Kidney (tissue), 14 donors: Measurements from ENCODE around the gene WLS. TPM values are rescaled to one million over a fixed set of nuclear protein-coding genes. Genes with fewer than 3 reads are reported as not detected.

ENCODE experiments used
- DNase-seq, 5 donors: peaks; one replicate each; pipeline ENCODE4 v3.0.0-alpha.2; 2013 to 2020
- FAIRE-seq: peaks from 2 replicates; lab custom pipeline; 2012; peaks lifted over from hg19 to GRCh38; lab: Jason Lieb, UNC
- H3K27ac ChIP-seq, 2 donors: one replicate each; pipeline ENCODE4 v1.7.0; 2013; ENCODE audit warnings: low read depth in 2 of 2, low read length in 2 of 2, inconsistent platforms in 1 of 2
- H3K27me3 ChIP-seq: one replicate; pipeline ENCODE4 v1.7.1; 2013; ENCODE audit warnings: low read length, inconsistent platforms; ENCODE audit not compliant: control insufficient read depth, insufficient read depth
- H3K36me3 ChIP-seq, 3 donors: one replicate each; pipeline versions ENCODE4 v1.7.0 to v1.7.1; 2013; ENCODE audit warnings: low read length in 3 of 3, control low read depth in 1 of 3, inconsistent platforms in 1 of 3; ENCODE audit not compliant: insufficient read depth in 3 of 3, control insufficient read depth in 2 of 3
- H3K4me1 ChIP-seq, 3 donors: one replicate each; pipeline versions ENCODE4 v1.7.0 to v1.7.1; 2013; ENCODE audit warnings: low read length in 3 of 3, inconsistent platforms in 1 of 3, low read depth in 1 of 3; ENCODE audit not compliant: control insufficient read depth in 2 of 3, insufficient read depth in 2 of 3
- H3K4me3 ChIP-seq, 3 donors: one replicate each; pipeline versions ENCODE4 v1.7.0 to v1.8.1; 2013; ENCODE audit warnings: low read length in 3 of 3, control low read depth in 1 of 3, inconsistent platforms in 1 of 3
- H3K9ac ChIP-seq, 3 donors: one replicate each; pipeline versions ENCODE4 v1.7.0 to v1.7.1; 2013; ENCODE audit warnings: low read length in 3 of 3, control low read depth in 1 of 3, inconsistent platforms in 1 of 3
- H3K9me3 ChIP-seq, 3 donors: one replicate each; pipeline versions ENCODE4 v1.7.0 to v1.7.1; 2013; ENCODE audit warnings: low read length in 3 of 3, control low read depth in 1 of 3, inconsistent platforms in 1 of 3; ENCODE audit not compliant: control insufficient read depth in 2 of 3, insufficient read depth in 1 of 3
- CTCF ChIP-seq: IDR thresholded peaks from 3 replicates; pipeline ENCODE4 v1.5.1; 2012; ENCODE audit warnings: mild to moderate bottlenecking, moderate library complexity, borderline replicate concordance; ENCODE audit not compliant: insufficient read depth; ENCODE audit errors: extremely low read depth
- intact Hi-C: fragments of 100-400 bp; cut with DNase I; formaldehyde crosslinking; loops from one replicate; pipeline ENCODE4 v1.11.1; 2022
- polyA plus RNA-seq: library from polyadenylated mRNA; stranded (reverse); fragments of 350-450 nt; fragmentation: Illumina TruSeq; extraction: RNeasy Lipid Tissue Mini Kit (QIAGEN cat#74804); gene quantifications from one replicate; pipeline ENCODE4 v1.2.3, GENCODE V29; 2014; ENCODE audit warnings: low read depth, low replicate concordance; ENCODE audit not compliant: insufficient read depth
- total RNA-seq: library from RNA; stranded (reverse); fragmentation: NEBNext Ultra II Directional; extraction: Animal tissue kit (Norgen Biotek cat#: 25700); gene quantifications from one replicate; pipeline ENCODE4 v1.2.1, GENCODE V29; 2021
- donor health status: control.
- donor health status: control.
- donor health status: control.
- donor health status: control.
- donor health status: control.
- donor health status: DM: yes; HTN: yes; CAD: no.
- donor health status: Normal renal cell carcinoma (clear cell type).

The WLS gene
- total and polyA plus RNA-seq, 2 donors from 2014 or later: 92.3 to 147 TPM

GRCh38 chr1:68255301-68255700 is 23.0 kb upstream of the WLS start:
- H3K4me1 ChIP-seq: no peaks in the 10 kb centered on the region
- H3K27ac ChIP-seq: no peak overlapping the region
- H3K9me3 ChIP-seq: no peaks in the 10 kb centered on the region
- H3K36me3 ChIP-seq: no peaks in the 10 kb centered on the region
- FAIRE-seq (no peak), DNase-seq (no peak)
- no peak overlapping the region for H3K4me3 ChIP-seq
- H3K9ac ChIP-seq: no peak overlapping the region
- intact Hi-C loops: no loop called here
- TF ChIP-seq CTCF: no peak
- H3K27me3 ChIP-seq: no peaks in the 10 kb centered on the region

GRCh38 chr1:68254667-68255226 is 22.4 kb upstream of the WLS start:
- Histone ChIP-seq H3K9me3 (no peaks in the 10 kb centered on the region), H3K27ac (no peak overlapping the region), H3K4me3 (no peak overlapping the region), H3K4me1 (no peaks in the 10 kb centered on the region), H3K27me3 (no peaks in the 10 kb centered on the region), H3K9ac (no peak overlapping the region), H3K36me3 (no peaks in the 10 kb centered on the region)
- intact Hi-C loops: no loop called here
- TF ChIP-seq CTCF: no peak
- DNase-seq (no peak), FAIRE-seq (no peak)

- no peak for TF ChIP-seq CTCF
- Histone ChIP-seq H3K4me1 (no peaks in the 10 kb centered on the region), H3K9ac (no peak overlapping the region), H3K4me3 (no peak overlapping the region), H3K9me3 (no peaks in the 10 kb centered on the region), H3K36me3 (no peaks in the 10 kb centered on the region), H3K27ac (no peak overlapping the region), H3K27me3 (no peaks in the 10 kb centered on the region)
- FAIRE-seq (no peak), DNase-seq (no peak)
- intact Hi-C loops: no loop called here
These were observed 4.7 kb upstream of the WLS start for GRCh38 chr1:68237040-68237439.

GRCh38 chr1:68234094-68234493 is 1.8 kb upstream of the WLS start:
- Histone ChIP-seq H3K4me3 (no peak overlapping the region), H3K36me3 (no peaks in the 10 kb centered on the region), H3K27ac (no peak overlapping the region), H3K9me3 (no peaks in the 10 kb centered on the region), H3K27me3 (no peaks in the 10 kb centered on the region), H3K9ac (no peak overlapping the region), H3K4me1 (peaks cover 0 to 9% (median 0%) of the 10 kb centered on the region in 3 donors)
- TF ChIP-seq CTCF: no peak
- intact Hi-C loops: no loop called here
- FAIRE-seq (no peak), DNase-seq (no peak)
